ENCODE data around the gene PDE6B.
"Not testable (repeated sequence)": the region's sequence is repeated elsewhere in the genome, so short reads cannot be mapped to it uniquely, and the experiment has no call there.

Gene PDE6B

DNA sequence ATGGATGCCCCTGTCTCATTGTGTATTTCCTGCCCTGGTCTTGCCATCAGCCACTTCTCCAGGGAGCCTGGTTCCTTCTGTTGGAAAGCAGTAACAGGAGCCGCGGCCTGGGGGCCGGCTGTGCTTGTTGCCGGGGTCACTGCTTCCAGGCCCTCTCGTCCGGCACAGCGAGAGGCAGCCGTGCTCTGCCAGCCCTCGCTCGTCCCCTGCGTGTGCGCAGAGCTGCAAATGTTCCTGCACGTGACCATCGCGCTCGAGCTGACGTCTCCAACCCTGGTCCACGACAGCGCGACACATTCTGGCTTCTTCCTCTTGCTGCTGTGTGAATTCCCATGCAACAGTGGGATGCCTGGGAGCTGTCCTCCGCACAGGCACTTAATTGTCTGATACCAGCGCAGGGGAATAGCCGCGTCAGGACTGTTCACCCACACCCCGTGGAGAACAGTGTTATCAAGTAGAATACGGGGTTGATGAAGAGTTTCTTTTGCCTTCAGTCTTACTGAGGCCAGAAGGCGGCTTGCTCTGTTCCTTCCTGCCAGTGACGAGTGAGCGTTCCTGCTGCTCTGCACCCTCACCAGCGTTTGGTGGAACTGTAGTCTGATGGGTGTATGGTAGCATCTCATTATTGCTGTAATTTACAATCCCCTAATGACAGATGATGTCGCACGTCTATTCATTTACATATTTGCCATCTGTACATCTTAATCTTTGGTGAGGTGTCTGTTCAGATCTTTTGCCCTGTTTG lies 12.3 kb downstream of the PDE6B start:
- DNase-seq = no peak

DNA sequence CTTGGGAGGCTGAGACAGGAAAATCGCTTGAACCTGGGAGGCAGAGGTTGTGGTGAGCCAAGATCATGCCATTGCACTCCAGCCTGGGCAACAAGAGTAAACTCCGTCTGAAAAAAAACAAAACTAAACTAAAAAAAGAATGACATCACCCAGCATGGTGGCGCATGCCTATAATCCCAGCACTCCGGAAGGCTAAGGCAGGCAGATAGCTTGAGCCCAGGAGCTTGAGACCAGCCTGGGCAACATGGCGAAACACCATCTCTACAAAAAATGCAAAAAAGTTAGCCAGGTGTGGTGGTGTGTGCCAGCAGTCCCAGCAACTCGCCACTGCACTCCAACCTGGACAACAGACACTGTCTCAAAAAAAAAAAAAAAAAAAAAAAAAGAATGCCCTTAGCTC lies 17.0 kb downstream of the PDE6B start:
- not testable (repeated sequence) for DNase-seq

DNA sequence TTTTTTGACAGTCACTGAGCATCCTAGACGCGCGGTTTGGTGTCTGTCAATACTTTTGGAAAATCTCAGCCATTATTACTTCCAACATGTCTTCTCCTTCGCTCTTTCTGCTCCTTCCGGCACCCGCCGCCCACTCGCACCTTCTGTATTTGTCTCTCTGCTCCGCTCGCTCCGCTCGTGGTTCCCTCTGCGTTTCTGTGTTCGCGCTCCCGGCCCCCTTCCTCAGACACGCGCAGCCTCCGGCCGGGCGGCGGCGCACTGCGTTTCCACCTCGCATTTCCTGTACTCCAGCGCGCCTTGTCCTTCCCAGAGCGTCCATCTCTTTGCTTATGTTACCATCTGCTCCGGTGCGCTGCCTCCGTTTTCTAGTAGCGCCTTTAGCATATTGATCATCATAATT lies 21.1 kb downstream of the PDE6B start:
- DNase-seq = no peak

DNA sequence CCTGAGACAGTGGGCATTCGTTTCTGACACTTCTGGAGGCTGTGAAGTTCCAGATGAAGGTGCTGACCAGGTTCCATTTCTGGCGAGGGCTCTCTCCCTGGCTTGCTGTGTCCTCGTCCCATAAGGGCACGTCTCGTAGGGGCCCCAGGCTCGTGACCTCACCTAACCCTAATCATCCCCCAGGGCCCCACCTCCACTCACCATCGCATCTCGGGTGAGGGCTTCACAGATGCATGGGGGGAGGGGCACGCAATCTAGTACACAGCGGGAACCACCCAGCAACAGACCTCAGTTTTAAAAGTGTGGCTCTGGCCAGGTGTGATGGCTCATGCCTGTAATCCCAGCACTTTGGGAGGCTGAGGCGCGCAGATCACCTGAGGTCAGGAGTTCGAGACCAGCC lies 22.1 kb downstream of the PDE6B start:
- DNase-seq = no peak

DNA sequence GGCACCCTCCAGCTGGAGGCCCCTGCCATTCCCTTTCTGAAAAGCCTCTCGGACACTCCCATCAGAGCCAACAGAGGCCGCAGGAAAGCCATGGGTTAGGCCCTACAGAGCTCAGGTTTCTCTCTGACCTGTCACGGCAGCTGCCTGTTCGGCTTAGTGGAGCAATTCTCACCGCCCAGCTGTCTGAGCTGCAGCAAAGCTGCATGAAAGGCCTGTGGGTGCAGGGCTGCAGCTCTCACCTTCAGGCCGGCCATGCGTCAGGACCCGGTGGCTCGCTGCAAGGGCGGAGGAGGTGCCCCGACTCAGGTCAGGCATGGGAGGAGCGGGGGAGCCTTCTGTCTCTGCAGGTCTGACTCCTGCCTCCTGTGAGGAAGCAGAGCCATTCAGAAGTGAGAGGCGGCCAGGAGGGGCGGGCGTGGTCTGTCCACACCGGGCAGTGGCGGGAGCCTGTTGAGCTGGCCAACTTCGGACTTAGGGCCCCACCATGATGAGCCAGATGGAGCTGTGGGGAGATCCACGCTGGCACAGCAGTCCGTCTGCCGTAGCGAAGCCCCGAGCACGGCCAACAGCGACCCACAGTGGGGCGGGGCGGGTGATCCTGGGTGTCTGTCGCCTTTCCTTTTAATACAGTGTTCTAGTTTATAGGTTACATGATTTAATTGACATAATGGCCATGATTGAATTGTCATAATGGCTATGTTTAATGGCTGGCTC lies 23.4 kb downstream of the PDE6B start:
- no peak for DNase-seq

GRCh38 chr4:649293-649625 lies 23.9 kb downstream of the PDE6B start:
- no peak for DNase-seq

- DNase-seq = no peak
Measured at GRCh38 chr4:649751-650310, 24.5 kb downstream of the PDE6B start.

DNA sequence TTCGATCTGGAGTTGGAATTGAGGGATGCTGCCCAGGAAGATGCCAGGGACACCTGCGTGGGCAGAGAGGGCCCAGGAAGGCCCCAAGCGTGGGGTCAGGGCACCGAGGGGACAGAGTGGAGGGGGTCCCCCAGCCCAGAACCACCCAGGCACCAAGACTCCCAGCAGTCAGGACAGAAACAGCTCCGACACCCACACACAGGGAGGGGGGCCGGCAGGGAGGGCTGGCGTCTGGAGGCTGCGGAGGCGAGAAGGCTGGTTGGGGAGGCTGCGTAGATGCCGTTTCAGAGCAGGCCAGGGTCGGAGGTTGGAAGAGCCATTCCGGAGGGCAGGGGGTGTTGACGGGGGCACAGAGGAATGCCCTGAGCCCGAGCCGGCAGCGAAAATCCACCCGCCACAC lies 25.1 kb downstream of the PDE6B start:
- DNase-seq = no peak

DNA sequence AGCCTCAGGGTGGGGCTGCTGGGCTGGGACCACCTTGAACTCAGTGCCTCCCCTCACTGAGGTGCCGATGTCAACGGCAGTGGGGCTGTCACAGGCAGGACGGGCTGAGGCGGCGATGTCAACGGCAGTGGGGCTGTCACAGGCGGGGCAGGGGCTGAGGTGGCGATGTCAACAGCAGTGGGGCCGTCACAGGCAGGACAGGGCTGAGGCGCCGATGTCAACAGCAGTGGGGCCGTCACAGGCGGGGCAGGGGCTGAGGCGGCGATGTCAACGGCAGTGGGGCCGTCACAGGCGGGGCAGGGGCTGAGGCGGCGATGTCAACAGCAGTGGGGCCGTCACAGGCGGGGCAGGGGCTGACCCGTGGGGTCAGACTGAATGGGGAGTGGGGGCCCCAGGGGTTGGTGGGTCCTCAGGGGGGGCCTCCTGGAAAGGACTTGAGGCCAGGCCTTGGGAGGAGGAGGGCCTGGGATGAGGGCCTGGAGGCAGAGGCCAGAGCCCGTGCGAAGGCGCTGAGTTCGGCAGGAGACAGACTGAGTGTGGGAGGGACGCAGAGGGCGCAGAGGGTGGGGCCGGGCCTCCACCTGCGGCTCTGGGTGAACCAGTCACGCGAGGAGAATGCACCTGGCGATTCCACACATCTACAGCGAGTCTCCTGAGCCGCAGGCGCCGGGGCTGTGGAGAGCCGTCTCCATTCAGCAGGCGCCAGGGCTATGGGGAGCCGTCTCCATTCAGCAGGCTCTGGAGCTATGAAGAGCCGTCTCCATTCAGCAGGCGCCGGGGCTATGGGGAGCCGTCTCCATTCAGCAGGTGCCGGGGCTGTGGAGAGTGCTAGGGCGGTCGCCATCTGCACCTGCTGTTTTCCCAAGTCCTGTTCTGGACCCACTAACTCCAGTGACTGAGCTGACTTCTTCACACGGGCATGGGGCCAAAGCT lies 25.8 kb downstream of the PDE6B start:
- no peak for DNase-seq

GRCh38 chr4:651884-652642 lies 26.7 kb downstream of the PDE6B start:
- no peak for DNase-seq

DNA sequence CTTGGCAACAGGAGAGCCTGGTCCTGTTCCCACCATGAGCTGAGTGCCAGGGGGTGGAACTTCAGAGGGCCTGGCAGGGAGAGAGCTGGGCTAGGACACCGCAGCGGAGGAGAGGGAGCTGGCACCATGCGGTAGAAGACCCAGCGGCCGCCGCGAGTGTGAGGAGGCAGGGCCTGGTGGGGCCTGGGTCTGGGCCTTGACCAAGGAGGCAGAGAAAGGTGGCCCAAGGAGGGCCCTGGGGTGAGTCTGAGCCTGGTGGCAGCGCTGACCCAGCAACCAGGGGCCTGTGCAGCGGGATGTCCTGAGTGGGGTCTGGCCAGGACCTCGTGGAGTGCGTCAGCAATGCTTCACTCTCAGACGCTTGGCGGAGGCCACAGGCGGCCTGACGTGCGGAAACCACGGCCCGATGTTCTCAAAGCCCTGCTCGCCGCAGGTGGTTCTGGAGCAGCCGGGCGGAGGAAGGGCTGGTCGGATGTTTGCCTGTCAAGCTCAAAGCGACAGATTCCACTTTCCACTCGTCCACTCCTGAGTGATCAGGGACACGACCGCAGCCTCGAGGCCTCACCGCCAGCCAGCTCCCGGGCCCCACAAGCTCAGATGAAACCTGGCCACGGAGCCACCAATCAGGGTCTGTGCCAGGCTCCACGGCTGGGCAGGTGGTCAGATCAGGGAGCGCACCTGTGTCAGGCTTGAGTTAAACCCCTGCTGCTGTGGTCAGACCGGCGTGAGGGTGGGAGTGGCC lies 27.9 kb downstream of the PDE6B start:
- DNase-seq = no peak

DNA sequence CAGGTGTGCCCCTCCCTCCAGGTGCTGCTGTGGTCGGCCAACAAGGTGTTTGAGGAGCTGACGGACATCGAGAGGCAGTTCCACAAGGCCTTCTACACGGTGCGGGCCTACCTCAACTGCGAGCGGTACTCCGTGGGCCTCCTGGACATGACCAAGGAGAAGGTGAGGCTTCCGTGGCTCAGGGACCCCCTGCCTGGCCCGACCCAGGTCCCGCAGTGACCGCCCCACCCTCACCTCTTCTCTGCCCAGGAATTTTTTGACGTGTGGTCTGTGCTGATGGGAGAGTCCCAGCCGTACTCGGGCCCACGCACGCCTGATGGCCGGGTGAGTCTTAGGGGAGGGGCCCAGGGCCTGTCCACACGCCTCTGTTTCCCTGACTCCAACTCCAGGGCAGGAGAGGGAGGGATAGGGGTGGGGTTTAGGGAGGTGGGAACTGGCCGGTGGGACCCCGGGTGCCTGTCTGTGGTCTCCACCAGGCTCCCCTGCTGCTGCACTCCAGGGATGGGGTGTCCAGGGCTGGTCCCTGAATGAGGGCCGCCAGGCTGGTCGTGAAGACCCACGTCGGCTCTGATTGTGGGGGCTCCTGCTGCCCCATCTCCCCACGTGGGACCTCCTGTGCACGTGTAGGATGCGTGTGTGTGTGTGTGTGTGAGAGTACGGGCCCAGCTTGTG lies 28.6 kb downstream of the PDE6B start:
- DNase-seq = no peak

DNA sequence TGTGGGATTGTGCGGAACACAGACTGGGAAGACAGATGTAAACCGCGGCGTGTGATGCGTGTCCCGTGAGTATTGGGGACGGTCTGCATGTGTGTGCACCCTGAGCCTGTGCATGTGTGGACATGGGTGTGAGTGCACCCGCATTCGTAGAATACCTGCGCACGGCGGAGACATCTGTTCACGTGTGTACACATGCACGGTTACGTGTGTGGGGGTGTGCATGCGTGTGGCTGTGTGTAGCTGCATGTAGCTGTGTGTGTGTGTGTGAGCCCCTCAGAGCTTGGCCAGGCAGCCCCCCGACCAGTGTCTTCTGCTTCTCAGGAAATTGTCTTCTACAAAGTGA lies 29.1 kb downstream of the PDE6B start:
- DNase-seq = no peak

GRCh38 chr4:654871-655463 lies 29.6 kb downstream of the PDE6B start:
- DNase-seq = no peak

DNA sequence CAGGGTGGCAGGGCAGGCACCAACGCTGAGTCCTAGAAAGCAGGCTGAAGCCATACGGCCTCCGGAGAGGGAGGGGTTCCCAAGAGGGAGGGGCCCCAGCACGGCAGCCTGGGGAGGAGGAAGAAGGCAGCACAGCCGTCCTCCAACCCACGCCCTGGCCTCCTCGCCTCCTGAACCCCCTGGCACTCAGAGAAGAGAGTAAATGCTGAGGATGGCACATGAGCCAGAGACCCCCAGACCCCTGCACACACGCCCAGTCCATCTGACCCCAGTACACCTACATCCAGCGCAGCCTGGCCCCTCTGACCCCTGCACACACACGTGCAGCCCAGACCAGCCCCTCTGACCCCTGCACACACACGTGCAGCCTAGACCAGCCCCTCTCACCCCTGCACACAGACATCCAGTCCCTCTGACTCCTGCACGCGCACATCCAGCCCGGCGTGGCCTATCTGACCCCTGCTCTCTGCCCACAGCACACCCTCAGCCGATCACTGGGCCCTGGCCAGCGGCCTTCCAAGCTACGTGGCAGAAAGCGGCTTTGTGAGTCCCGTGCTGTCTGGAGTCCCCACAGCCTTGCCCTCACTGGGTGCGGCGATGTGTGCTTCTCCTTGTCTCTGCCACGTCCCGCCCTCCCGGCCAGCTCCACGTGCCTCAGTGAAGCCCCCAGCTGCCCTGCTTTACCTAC lies 30.2 kb downstream of the PDE6B start:
- no peak for DNase-seq

GRCh38 chr4:656436-657337 lies 31.3 kb downstream of the PDE6B start:
- no peak for DNase-seq

DNA sequence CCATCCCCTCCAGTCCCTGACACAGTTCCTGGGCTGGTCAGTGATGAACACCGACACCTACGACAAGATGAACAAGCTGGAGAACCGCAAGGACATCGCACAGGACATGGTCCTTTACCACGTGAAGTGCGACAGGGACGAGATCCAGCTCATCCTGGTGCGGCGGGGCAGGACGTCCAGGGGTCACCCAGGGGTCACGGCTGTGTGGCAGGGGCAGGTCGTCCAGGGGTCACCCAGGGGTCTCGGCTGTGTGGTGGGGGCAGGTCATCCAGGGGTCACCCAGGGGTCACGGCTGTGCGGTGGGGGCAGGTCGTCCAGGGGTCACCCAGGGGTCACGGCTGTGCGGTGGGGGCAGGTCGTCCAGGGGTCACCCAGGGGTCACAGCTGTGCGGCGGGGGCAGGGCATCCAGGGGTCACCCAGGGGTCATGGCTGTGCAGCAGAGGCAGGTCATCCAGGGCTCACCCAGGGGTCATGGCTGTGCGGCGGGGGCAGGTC lies 32.0 kb downstream of the PDE6B start:
- no peak for DNase-seq

DNA sequence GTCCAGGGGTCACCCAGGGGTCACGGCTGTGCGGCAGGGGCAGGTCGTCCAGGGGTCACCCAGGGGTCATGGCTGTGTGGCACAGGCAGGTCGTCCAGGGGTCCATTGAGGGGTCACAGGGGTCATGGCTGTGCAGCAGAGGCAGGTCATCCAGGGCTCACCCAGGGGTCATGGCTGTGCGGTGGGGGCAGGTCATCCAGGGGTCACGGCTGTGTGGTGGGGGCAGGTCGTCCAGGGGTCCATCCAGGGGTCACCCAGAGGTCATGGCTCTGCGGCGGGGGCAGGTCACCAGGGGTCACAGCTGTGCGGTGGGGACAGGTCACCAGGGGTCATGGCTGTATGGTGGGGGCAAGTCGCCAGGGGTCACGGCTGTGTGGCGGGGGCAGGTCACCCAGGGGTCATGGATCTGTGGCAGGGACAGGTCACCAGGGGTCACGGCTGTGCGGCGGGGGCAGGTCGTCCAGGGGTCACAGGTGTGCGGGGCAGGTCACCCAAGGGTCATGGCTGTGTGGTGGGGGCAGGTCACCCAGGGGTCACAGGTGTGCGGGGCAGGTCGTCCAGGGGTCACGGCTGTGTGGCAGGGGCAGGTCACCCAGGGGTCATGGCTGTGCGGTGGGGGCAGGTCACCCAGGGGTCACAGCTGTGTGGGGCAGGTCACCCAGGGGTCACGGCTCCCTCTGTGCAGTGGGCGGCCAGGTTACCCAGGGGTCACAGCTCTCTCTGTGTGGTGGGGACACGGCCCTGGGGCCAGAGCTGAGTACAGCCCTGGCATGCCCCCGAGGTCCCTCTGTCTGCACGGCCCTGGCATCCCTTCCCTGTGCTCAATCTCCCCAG lies 32.7 kb downstream of the PDE6B start:
- DNase-seq = no peak
